Lung microvascular endothelial cell (primary cell): ENCODE measurements around the gene EVI5. TPM values are rescaled to one million over a fixed set of nuclear protein-coding genes. Genes with fewer than 3 reads are reported as not detected.

ENCODE experiments used
- DNase-seq, 2 donors: peaks; one replicate each; pipeline versions ENCODE4 v3.0.0 to v3.0.0-alpha.2; 2010; ENCODE audit warnings: low read depth in 2 of 2
- total RNA-seq: library from RNA; depleted of rRNA; stranded (reverse); fragments of >200 nt; gene quantifications from 2 replicates; pipeline ENCODE4 v1.2.1, GENCODE V29; 2014

EVI5 gene
- total RNA-seq, 1 donor from 2014 or later = 19.8 TPM

DNA sequence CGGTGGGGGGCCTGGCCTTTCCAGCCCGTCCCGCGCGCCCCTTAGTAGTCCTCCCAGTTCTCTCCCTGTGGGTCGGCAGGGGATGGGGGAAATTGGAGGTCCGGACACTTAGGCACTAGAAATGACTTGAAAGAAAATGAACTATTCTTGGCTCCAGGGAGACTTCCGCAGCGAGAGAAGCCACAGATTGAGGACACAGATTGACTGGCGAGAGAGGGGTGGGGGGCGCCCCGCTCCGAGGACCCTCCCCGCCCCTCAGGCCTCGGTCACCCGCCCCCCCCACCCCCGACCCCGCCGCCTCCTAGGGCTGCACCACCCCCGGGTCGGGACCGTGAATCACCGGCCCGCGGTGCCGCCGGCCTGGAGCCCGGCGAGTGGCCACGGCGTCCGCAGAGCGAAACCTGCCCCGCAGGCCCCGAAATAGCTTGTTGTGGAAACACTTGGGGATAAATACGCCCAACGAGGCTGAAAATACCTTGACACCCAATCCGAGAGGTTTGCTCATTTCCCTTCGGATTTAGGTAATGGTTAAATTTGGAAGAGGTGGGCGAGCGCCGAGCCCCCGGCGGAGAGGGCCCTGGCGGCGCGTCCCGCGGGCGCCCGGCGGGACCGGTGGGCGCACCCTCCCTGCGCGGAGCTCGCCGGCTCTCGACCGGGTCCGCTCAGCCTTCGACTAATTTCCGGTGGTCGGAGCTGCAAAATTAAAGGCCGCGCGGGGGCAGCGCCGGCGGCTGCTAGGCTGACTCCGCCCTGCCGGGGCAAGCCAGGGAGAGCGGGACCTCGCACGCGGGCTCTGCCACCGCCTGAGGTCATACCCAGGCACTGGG, 298.4 kb downstream of the EVI5 start, which contains the start of gene GFI1:
TSS of gene GFI1 (minus strand) at position 675 of the 827 bp plus-strand sequence. CDS start 3,438 bp downstream, outside the sequence.
- DNase-seq = no peak

DNA sequence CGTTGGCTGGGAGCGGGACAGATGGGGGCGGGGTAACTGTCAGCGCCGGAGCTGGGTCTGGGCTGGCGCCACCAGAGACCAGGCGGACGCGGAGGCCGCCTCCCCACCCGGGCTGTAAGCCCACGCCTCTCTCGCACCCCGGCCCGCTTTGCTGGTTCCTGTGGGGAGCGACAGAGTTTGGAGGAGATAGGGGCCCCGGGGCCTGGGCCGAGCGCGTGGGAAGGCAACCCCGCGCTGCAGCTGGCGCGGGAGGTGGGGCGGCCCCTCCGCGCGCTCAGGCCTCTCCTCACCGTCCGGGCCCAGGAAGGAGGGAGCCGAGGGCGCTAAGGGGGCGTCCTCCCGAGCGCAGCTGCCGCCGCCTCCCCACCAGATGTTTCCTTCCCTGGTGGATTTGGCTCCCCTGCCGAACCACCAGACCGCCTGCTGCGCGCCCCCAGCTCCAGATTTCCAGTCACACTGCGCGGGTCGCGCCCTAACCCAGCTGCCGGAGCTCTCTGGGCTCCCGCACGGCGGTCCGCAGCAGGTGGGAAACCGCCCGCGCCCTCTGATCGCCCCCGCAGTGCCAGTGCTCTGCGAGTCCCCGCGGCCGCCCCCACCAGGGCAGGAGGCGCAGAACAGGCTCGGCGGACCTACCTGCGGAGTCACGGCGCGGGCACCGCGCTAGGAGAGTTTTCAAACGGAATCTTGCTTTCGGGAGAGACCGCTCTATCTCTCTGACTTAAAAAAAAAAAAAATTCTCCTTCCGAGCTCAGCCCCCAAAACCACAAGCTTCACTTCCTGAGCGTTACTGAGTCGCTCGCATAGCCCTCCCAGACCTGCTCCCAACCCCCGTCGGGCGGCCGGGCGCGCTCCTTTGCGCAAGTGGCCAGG, 299.3 kb downstream of the EVI5 start:
- DNase-seq = peak in 1 of 2 donors; percentile 39

DNA sequence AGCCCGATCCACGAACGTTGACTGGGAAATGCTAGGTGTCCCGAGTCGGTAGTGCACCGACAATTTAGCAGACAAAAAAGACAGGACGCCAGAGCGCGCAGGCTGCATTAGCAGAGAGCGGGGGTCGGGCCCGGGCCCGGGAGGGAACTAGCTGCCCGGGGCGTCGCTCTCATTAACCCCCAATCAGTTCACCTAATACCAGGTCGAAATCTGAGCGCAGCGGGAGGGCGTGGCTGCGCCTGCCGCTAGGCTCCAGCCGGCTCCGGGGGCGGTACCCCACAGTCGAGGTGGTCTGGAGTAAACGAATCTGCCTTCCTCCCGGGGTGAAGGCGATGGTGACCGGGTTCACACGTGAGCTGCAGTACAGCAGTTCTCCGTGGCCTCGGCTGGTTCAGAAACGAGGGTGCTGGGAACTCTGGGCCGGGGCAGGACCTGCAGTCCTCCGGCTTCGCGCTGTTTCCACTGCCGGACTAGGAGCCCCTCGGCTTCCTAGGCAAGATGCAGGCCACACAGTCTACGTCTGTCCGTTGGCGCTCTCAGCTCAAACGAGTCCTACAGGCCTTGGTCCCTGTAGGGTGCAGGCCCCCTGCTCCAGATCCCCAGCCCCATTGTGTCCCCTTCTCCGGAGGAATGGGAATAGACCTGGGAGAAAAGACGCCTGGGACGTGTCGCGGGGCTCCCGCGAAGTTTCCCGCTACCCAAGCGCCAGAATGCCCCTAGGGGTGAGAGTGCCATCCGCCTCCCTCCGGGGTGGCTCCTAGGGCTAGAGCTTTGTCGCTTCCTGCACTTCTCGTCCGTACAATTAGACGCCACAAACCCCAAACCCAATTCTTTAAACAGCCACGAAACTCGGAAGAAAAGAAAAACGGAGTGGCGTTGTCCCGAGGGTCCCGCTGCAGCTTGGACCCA, 300.2 kb downstream of the EVI5 start:
- no peak for DNase-seq

DNA sequence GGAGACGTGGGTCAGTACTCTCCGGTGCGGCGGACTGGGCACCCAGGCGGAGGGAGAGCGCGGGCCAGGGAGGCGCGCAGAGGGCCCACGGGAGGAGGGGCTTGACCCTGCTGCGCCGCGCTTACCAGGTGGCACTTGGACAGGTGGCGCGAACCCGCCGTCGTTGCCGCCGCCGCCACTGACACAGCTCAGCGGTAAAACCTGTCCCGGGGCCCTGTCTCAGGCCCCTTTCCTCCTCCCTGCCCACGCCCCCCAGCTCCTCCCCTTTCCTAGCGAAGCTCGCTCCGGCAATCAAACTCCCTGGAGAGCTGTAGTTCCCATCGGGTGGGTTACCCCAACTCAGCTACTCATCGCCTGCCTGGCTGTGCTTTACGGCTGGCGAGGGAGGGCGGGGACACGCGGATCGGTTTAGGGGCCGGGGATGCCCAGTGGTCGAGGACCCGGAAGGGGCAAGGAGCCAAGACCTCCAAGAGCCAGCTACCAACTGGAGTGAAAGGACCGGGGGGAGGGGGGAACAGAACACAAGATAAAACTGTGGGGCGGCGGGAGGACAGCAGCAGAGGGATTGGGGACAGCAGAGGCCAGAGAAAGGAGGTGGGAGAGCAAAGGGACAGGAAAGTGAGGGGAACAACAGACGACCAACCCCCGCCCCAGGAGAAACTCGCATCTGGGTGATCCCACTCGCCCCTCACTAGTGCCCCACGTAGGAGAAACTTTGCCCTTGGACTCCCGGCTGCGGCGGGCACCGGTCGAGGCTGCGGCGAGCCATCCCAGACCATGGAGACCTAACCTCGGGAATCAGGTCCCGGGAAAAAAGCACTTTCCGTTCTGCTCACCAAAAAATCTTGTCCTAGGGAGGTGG, 301.1 kb downstream of the EVI5 start:
- no peak for DNase-seq

DNA sequence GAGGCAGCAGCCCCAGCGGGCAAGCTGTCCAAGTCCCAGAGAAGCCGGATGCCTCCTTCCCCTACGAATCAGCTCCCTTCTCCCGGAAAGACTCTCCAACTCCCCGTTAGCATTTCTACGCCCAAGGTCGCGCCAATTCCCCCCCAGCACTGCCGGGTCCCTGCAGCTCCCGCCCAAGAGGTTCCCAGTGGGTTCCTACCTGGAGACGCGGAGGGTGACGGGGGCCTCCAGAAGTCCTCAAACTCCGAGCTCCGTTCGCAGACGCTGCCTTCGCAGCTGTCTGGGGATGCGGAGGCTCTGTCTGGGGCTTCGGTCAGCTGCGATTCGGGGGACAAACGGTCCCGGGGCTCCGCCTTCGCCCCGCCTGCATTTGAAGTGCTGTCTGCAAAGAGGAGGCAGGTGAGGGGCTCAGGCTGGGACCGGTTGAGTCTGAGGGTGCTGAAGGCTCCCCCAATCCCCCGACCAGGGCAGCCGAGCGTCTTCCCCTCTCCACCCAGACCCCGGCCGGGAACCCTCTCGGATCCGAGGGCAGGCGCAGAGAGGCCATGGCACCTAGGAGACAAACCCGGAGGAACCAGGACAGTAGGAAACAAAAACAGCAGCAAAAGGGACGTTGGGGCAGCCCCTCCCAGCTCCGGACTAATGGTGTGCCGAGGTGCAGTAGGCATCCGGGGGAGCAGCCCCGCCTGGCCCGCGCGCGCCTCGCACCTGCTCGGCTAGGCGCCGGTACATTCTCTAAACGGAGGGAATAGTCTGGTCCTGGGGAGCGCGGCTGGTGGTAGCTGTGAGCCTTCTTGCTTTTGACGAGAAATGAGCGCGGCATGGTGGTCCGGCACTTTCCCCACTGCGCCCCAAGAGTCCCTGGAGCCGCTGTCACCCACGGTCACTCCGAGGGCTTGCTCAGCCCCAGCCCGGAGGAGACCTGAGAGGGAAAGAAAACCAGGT, 302.0 kb downstream of the EVI5 start:
- no peak for DNase-seq

DNA sequence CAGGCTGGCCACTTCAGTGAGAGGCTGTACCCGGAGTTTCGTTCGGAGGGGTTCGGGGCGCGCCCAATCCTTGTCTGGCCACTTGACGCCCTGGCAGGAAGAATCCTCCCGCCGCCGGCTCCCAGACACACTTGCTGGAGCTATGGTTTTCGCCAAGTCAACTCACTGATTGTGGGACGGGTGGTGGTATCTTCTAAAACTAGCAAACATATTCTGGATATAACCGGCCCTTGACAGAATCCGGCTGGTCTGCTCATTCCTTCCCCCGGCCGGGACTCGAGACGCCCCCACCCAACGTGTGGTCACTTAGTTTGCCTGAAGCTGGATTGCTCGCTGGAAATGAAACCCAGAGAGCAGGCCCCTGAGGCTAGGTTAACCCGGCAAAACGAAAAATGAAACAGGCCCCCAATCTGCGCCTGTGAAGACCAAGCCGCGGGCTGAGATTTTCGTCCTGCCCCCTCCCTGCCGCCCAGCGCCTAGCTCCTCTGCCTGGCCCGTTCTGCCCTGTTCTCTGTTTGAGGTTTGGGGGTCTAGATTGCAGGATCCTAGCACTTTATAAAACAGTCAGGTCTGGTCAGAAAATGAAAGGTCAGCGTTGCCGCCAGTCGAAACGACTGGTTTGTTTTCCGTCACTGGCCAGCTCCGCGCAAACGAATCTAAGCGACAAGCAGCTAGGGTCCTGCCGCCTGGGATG, 302.8 kb downstream of the EVI5 start:
- DNase-seq = peak; percentile 19 to 38

DNA sequence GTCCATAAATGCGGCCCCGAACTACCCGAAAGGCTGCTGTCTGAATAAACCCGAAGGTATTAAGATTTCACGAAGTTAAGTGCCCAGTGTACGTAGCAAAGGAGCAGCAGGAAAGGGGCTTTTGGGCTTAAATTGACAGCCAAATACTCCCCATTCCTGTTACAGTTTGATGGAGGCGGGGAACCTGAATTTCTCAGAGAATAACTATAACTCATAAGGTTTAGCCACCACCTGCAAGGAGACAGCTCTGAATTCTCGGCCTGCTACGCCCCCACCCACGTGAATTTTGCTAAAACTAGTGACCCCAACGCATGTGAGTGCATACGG, 303.3 kb downstream of the EVI5 start:
- no peak for DNase-seq

DNA sequence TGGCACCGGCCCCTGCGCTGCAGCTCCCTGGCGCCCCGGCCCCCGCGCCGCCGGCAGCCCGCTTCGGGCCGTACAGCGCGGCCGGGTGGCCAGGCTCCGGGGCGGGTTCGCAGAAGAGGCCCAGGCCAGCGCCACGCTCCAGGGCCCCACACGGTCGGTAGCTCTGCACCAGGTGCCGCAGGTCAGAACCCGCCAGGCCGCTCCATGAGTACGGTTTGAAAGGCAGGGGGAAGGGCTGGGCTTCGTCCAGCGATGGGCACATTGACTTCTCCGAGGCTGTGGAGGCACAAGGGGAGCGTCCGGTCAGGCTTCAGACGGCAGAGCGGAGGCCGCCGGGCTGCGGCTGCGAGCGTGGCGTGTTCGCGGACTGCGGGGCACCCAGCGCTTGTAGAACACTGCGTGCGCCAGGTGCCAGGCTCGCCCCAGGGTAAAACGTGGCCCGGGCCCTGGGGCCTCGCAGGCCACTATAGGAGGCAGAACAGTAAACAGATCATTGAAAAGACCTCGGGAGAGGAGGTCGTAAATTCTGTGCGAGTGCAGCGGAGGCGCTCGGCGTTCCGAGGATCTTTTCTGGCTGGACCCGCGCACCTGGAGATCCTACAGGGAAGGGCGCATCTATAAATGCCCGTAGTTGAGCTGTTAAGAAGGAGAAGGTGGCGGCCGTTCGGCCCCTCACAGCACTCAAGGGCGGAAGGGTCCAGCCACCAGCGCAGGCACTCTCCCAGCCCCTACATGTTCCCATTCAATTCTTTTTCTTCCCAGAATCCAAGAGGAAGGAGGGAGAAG, 303.9 kb downstream of the EVI5 start:
- DNase-seq = no peak

DNA sequence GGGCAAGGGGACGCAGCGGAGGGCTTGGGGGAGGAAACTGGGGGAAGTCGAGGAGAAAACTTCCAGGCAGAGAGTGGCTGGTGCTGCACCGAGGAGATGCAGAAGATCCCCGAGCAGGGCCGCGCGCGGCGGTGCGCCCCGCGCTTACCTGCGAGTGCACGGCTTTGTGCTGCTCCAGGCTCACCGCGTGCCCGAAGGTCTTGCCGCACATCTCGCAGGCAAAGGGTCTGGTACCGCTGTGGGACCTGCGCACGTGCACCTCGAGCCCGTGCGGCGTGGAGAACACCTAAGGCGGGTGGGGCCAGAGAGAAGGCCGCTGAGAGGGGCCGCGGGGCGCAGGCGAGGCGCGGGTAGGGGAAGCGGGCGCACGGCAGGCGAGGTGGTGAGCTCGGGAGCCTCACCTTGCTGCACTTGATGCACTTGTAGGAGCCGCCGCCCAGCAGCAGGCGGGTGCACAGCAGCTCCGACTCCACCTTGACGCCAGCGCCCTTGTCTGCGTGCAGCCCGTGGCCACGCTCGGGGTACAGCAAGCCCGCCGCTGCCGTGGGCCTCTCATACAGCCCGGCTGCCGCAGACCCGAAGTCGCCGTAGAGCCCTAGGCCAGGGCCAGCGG, 304.6 kb downstream of the EVI5 start:
- DNase-seq = no peak

DNA sequence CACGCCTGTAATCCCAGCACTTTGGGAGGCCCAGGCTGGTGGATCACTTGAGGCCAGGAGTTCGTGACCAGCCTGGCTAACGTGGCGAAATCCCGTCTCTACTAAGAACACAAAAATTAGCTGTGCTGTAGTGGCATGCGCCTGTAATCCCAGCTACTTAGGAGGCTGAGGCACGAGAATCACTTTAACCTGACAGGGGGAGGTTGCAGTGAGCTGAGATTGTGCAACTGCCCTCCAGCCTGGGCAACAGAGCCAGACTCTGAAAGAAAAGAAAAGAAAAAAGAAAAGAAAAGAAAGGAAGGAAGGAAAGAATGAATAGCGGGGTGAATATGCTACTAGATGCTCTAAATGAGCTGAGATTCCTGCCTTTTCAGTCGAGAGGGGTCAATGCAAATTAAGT, 305.3 kb downstream of the EVI5 start:
- no peak for DNase-seq

DNA sequence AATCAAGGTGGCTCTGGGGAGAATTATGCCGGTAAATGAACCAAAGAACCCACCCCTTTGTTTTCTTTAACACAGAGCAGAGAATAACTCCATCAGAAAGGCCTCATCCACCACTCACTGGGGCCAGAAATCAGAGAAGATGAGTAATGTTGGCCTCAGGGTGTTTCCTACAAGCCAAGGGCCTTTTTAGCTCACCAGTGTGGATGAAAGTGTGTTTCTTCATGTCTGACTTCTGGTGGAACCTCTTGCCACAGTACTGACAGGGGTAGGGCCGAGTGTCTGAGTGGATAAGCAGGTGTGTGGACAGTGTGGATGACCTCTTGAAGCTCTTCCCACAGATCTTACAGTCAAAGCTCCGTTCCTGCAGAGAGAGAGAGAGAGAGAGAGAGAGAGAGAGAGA, 306.5 kb downstream of the EVI5 start:
- no peak for DNase-seq

DNA sequence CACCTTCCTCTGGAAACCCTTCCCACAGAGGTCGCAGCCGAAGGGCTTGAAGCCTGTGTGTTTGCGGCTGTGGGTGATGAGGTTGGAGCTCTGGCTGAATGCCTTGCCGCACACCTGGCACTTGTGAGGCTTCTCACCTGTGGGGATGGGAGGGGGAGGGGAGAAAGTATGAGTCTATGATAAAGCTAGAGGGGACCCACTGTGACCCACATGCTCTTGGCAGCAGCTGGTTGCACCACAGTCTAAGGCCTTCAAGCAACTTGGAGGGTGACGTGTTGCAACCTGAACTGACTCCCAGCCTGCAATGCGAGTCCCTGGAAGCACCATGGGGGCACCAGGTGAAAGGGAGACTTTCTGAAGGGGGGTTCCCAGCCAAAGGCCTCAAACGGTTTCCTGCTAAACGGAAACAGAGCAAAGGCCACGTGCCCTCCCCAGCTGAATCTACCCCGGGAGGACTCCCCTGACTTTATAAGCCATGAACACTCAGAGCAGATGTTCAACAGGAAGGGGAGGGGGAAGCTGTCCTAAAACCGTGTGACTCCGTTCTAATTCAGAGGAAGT, 308.8 kb downstream of the EVI5 start:
- DNase-seq = no peak

DNA sequence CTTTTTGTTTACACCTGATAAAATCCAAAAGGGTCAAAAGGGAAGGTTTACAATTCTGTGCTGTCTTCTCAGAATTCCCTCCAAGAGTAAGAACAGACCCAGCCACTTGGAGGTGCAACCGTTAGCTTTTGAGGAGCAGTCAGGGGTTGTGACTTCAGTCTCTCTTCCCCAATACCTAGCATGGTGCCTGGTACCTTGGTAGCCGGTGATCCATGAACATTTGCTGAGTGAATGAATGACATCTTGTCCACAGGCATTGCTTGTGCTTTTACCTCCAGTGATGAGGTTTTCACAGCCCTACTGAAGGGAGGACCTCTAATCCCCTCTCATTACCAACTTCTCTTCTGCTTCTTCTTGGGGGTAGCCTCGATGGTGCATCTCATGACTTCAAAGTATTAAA, 309.9 kb downstream of the EVI5 start:
- DNase-seq = no peak

DNA sequence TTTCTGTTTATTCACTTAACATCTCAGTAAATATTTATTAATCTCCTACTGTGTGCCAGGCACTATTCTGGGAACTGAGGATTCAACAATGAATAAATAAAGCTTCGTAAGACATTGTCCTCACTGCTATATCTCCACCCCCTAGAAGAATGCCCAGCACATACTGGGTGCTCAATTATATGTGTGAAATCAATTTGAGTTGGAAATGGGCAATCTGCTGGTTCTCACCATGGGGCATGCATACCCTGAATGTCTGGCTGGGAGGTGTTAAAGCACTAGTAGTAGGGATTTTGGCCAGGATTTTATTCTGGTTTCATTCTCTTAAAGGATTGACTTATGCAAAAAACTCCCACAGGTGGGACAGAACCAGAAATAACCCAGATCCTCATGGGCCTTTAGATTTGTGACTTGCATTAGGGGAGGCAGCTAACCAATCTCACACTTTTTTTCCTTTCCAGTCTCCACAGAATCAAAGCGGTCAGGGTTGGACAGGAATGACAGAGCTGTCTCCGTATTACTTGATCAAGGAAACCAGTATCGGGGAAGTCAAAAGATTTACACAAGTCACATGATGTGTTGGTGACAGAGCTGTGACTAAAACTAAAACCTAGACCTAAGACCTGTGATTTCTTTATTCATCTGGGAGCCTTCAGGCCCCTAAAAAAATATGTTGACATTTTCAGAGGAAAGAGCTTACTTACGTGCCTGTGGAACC, 311.0 kb downstream of the EVI5 start:
- DNase-seq = no peak

DNA sequence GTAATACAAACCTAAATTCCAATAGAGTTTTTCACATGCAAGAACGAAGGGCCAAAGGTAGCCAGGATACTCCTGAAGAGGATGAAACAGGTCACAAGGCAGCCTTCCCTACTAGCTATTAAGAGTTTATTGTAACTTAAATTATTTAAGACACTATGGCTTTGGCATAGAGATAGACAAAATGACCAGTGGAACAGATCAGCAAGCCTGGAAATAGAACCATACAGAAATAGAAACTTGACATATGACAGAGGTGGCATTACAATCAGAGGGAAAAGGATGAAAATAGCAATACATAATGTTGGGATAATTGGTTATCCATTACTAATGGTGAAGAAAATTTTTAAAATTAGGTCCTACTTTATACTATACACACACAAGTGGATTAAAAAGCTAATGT, 314.7 kb downstream of the EVI5 start:
- DNase-seq = no peak

DNA sequence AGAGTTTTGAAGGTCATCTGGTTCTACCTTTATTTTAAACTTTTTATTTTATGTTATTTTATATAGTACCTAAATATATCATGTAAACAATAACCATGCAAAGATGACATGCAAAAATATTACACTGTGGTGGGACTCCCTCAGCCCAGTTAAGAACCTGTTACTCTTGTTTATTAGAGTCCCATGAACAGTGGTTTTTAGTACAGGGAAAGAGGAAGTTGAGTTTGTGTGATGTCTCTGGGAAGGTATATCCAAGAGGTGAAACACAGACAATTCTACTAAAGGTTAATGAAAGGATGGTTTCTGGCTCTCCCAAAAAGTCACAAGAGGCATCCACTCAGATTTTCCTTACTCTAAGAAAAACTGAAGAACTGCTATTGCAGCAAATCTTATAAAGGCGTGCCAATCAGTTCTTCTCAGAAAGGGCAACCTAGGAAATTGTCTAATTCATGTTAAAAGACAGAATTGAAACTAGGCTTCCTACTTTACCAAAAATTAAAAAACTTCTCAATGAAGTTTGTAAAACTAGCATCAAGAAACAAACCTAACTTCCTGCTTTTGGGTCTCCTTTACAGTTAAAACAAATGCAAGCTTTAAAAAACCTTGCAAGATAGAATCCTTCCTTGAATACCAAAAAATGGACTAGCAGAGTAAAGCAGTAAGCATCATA, 318.1 kb downstream of the EVI5 start:
- DNase-seq = no peak
